ENCODE results near the gene SUPT4H1.

The SUPT4H1 gene

DNA sequence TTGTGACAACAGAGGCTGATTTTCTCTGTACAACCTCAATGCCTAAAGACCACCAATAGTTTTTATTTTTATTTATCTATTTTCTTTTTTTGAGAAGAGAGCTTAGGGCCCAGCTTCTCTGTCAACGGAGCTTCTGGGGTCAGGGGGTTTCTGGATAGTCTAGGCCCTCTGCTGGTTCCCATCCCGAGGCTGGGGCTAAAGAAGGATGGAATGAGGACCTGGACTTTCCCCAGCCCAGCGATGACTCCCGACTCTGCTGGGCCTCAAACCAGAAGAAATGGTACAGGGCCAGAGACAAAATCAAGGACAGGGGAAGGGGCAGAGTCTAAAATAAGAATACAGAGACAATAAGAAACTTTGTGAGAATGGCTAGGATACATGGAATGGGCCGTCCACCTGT, 17.7 kb downstream of the SUPT4H1 start:
- Mint-ChIP-seq H3K27me3 (no peaks in the 10 kb centered on the region), H3K27ac (peak overlapping the region; percentile 98), H3K4me3 (peak overlapping the region; percentile 99), H3K36me3 (peaks cover 12% of the 10 kb centered on the region), H3K4me1 (ENCODE audit: low read depth) (peaks cover 42% of the 10 kb centered on the region), H3K9me3 (ENCODE audit: low read depth) (no peaks in the 10 kb centered on the region)

DNA sequence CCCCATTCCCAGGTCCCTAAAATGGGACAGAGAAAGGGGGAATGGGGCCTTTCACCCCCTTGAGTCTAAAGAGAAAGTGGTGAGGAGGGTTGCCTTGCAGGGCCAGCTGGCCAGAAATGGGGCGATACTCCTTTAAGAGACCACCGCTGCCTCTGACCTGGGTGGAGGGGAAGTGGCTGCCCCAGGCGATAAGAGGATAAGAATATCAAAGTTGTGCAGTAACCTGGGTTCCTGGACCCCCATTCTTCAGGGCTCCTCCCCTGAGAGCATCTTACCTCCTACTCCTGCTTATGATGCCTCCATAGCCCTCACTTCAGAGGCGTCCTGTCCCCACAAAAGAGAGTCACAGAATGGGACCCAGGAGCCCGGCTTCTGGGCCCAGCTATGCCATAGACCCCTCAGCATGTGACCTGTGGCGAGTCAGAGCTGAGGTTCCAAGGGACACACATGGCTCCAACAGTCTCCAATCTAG, 18.2 kb downstream of the SUPT4H1 start:
- H3K4me3 Mint-ChIP-seq: peak overlapping the region; percentile 99
- H3K27ac Mint-ChIP-seq: peak overlapping the region; percentile 98
- H3K36me3 Mint-ChIP-seq: peaks cover 12% of the 10 kb centered on the region
- H3K9me3 Mint-ChIP-seq (ENCODE audit: low read depth): no peaks in the 10 kb centered on the region
- H3K27me3 Mint-ChIP-seq: no peaks in the 10 kb centered on the region
- peaks cover 46% of the 10 kb centered on the region for H3K4me1 Mint-ChIP-seq (ENCODE audit: low read depth)

DNA sequence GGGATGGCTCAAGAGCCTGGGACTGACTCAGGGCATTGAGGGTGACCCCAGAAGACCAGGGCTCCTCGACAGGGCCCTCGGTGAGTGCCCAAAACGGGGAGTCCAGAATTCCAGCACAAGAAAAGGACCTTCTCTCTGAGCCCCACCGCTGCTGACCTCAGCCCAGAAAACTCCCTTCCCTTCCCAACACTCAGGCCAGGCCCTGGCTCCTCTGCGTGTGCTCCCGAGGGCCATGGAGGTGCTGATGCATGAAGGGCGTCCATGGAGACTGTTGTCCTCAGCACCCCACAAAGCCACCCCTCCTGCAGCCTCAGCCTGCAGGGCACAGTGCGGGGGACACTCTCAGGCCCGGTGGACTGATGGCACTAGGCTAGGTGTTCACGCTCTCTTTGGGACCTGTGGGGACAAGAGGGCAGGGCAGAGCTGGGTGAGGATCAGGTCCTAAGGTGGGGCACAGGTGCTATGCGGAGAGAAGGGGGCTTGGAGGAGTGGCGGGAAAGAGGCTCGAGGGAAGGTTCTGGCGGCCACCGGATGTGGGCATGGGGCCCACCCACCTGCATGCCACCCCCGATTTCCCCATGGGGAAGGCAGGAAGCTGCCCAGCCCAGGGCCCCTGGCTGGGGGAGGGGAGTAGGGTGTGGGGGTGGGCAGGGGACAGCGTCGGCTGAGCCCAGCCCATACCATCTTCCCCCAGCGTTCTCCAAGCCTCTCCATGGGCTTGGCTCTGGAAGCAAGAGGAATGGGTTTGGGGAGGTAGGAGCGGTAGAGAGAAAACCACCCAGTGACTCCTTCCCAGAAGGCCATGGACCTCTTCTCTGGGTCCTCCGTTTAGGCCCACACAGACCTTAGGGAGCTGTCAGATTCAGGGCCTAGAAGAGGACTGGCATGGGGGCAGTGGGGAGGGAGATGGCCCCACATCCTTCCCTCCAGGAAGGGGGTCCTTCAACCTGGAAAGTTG, 18.9 kb downstream of the SUPT4H1 start:
- peaks cover 12% of the 10 kb centered on the region for H3K36me3 Mint-ChIP-seq
- H3K4me3 Mint-ChIP-seq: peak overlapping the region; percentile 99
- no peaks in the 10 kb centered on the region for H3K9me3 Mint-ChIP-seq (ENCODE audit: low read depth)
- H3K27ac Mint-ChIP-seq: peak overlapping the region; percentile 98
- H3K27me3 Mint-ChIP-seq: no peaks in the 10 kb centered on the region
- peaks cover 47% of the 10 kb centered on the region for H3K4me1 Mint-ChIP-seq (ENCODE audit: low read depth)

DNA sequence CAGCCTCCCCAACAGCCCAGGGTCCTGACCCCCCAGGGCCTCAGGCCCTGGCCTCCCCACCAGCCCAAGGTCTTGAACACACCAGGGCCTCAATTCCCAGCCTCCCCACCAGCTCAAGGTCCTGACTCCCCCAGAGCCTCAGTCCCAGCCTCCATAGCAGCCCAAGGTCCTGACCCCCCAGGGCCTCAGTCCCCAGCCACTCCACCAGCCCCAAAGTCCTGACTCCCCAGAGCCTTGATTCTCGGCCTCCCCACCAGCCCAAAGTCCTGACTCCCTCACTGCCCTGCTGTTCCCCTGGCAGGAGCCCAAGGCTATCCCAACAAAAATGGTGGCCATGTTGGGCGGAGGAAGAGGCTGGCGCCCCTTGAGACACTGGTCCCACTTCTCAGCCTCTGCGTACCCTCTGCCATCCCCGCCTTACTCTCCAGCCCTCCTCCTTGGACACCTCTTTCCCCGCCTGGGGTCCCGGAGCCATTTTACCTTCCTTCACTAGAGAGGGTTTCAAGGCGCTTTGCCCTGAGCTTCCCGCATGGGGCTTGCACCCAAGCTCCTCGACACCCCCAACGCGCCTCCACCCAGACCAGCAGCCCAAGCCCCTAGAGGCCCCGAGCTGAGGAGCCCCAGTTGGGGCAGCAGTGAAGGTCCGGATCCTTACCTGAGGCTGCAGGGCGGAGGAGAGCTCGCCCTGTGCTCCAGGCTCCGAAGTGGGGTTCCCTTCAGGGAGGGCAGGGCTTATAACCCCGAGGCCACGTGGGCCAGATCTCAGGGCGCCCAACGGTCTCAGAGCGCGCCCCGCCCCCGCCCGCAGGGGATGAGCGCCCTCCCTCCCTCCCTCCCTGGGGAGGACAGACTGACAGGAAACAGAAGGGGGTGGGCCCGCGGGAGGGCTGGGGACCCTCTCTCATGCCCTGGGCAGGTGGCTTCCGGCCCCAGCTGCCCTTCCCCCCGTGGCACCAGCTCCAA, 19.9 kb downstream of the SUPT4H1 start:
- H3K36me3 Mint-ChIP-seq: peaks cover 12% of the 10 kb centered on the region

DNA sequence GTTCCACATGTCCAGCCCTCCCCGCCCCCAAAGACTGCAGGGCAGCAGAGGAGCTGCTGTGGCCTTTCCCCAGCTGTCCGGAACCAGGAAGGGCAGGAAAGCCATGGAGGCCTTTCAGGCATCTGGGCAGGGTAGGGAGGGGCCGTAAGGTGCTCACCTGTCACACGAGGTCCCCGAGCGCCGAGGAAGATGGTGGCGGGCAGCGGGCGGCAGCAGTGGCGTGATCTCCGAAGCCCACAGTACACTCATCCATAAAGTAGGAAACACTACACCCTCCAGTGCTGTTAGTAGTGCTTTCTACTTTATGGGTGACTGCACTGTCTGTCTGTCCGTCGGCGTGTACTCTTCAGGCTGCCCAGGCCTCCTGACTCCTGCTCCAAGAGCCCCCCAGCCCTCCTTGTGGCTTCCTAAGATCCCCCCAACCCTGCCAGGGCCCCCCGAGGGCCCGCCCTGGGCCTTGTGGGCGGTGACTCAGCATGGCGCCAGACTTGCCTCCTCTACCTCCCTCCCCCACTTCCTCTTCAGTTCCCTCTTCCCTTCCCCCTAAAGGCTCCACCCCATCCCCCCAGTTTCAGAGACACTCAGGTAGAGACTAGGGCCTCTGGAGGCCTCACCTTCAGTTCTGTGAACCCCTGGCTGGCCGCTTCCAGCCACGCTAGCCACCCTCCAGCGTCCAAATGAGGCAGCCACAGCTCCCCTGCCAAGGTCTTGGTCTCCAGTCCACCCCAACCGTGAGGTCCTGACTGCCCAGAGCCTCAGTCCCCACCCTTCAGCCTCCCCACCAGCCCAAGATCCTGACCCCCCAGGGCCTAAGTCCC, 20.8 kb downstream of the SUPT4H1 start:
- peak overlapping the region; percentile 99 for H3K4me3 Mint-ChIP-seq
- H3K27me3 Mint-ChIP-seq: no peaks in the 10 kb centered on the region
- H3K9me3 Mint-ChIP-seq (ENCODE audit: low read depth): no peaks in the 10 kb centered on the region
- H3K27ac Mint-ChIP-seq: peak overlapping the region; percentile 100
- peaks cover 12% of the 10 kb centered on the region for H3K36me3 Mint-ChIP-seq
- H3K4me1 Mint-ChIP-seq (ENCODE audit: low read depth): peaks cover 49% of the 10 kb centered on the region

More for the DNA sequence above, 19.9 kb downstream of the SUPT4H1 start:
- Mint-ChIP-seq H3K27ac (peak overlapping the region; percentile 100), H3K4me1 (ENCODE audit: low read depth) (peaks cover 50% of the 10 kb centered on the region), H3K4me3 (peak overlapping the region; percentile 99), H3K9me3 (ENCODE audit: low read depth) (no peaks in the 10 kb centered on the region), H3K27me3 (no peaks in the 10 kb centered on the region)

GRCh38 chr17:58330538-58330996, 21.4 kb downstream of the SUPT4H1 start:
- Mint-ChIP-seq H3K9me3 (ENCODE audit: low read depth) (no peaks in the 10 kb centered on the region), H3K4me3 (peak overlapping the region; percentile 99), H3K4me1 (ENCODE audit: low read depth) (peaks cover 48% of the 10 kb centered on the region), H3K36me3 (peaks cover 12% of the 10 kb centered on the region), H3K27ac (peak overlapping the region; percentile 100), H3K27me3 (no peaks in the 10 kb centered on the region)

DNA sequence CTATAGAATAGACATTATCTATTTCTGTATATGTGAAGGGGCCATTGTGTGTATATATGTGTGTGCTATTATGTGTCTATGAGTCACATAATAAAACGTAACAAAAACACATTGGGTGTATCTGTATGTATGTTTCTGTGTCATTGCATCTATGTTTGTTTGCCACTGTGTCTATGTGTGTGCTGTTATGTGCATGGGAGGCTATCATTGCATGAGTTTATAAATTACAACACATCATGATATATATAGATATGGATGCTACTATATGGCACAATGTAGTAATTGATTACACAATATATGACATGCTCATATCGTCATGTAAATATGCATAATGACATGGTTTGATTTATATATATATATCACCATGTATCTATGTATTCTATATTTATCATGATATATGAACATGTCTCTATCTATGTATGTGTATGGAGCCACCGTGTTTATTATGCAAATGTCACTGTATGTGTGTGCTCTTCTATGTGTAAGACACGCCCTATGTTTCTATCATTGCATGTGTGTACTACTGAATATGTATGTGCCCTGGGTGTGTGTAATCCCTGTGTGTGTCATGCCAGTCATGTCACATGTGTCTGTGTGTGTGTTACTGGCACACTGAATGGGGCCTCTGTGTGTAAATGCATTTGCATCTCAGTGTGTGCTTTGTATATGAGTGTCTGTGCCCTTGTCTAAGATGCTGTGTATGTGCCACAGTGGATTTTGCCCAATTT, 22.0 kb downstream of the SUPT4H1 start:
- Mint-ChIP-seq H3K9me3 (ENCODE audit: low read depth) (no peaks in the 10 kb centered on the region), H3K4me3 (peak overlapping the region; percentile 99), H3K27ac (peak overlapping the region; percentile 100), H3K27me3 (no peaks in the 10 kb centered on the region), H3K36me3 (peaks cover 12% of the 10 kb centered on the region), H3K4me1 (ENCODE audit: low read depth) (peaks cover 48% of the 10 kb centered on the region)

DNA sequence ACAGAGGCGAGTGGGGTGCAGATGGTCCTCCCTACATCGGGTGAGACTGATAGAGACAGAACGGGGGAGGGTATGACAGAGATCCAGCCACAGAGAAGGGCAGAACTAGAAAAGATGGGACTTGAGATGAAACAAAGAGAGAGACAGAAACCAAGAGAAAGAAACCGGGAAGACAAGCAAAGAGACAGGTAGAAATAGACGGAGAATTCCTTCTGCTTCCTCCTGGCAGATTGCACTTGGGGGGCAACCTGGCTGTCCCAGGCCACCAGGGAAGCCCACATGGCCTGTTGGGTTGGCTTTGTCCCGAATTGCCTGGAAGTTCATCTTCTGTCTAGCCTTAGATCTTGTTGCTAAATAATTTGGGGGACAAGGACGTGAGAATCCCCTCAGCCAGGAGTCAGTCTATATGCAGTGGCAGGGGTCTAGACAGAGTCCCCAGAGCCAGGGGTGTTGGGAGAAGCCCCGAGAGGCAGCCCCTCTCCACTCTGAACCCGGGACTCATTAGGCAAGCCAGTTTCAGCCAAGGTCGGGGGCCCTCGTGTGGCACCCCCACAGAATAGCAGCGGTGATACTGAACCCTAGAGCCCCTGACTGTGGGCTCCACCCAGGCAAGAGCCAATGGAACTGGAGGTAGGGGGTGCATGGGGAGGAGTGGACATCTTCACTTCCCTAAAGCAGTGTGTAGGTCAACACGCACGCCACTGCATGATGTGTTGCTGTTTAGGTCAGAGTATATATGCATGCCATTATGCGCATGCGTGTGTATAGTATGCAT, 22.8 kb downstream of the SUPT4H1 start:
- peak overlapping the region; percentile 87 for H3K27ac Mint-ChIP-seq
- H3K4me3 Mint-ChIP-seq: peak overlapping the region; percentile 99
- peaks cover 43% of the 10 kb centered on the region for H3K4me1 Mint-ChIP-seq (ENCODE audit: low read depth)
- H3K27me3 Mint-ChIP-seq: no peaks in the 10 kb centered on the region
- H3K36me3 Mint-ChIP-seq: peaks cover 12% of the 10 kb centered on the region
- no peaks in the 10 kb centered on the region for H3K9me3 Mint-ChIP-seq (ENCODE audit: low read depth)

DNA sequence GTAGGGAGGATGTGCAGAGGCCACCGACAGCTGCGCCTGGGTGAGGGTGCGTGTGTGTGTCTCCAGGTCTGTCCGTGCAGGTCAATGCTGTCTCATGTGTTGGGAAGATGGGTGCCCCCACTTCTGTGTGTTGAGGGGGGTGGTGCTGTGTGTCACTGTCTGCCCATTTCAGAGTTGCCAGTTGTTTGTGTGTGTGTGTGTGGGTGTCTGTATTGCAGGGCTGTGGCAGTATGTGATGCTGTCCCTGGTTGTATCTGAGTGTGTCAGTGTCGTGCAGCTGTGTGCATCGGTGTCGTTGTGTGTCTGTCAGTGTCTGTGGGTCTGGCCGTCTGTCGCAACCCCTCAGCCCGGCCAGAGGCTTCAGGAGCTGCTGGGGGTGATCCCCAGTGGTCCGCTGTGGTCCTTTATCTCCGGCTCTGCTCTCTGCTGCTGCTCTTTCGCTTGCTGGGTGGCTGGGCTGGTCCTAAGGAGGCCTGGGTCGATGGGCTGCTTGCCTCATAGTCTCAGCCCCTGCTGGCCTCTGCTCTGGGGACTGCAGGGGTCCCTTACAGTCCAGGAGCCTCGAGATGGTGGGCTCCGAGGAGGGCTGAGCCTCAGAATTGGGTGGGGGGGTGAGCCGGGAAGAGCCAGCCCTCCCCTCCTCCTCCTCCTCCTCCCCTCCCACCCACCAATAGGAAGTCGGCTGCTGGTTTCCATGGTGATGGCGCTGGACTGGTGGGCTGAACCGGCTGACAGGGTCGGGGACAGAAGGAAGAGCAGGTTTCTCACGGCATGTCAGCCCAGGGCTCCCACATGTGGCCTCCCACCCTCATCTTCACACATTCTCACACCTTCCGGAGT, 23.6 kb downstream of the SUPT4H1 start, which contains the start of gene TSPOAP1:
TSPOAP1 (minus strand) TSS at position 601 of the 840 bp plus-strand sequence. CDS start 875 bp downstream, outside the sequence.
- Mint-ChIP-seq H3K36me3 (peaks cover 12% of the 10 kb centered on the region), H3K27me3 (no peaks in the 10 kb centered on the region), H3K27ac (peak within 1 kb of the TSS; percentile 87), H3K9me3 (ENCODE audit: low read depth) (no peaks in the 10 kb centered on the region), H3K4me1 (ENCODE audit: low read depth) (peaks cover 41% of the 10 kb centered on the region), H3K4me3 (peak within 1 kb of the TSS; percentile 99)

DNA sequence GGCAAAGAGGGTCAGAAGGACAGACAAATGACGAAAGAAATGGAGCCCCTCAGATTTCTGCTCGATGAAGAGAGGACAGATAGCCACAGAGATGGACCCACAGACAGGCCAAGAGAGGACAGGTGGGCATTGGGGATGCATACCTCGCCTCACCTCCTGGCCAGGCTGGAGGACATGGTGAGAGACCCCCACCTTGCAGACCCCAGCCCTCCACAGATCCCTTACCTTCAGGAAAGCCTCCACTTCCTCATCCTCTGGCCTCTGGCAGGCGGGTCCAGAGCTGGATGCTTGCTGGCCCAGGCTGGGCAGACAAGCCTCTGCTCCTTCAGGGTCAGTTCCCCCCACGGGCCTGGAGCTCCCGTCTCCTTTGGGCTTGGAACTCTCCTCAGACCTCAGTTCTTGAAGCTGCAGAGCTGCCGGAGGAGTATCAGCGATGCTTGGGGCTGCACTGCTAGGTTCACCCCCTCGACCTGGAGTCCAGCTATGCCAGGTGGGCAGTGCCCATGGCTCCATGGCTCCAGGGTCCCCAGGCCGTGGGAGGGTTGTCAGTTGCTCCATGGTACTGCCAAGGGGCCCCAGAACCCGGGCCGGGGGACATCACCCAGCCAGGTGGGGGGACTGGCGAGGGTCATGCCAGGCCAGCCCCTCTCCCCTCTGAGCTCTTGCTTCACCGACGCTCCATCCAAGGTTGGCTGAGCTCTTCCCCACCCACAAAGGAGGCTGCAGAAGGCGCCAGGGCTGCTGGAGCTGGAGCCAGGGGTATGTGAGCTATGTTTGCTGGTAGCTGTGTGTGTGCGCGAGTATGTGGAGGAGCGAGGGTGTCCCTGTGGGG, 24.4 kb downstream of the SUPT4H1 start:
- Mint-ChIP-seq H3K4me1 (ENCODE audit: low read depth) (peaks cover 41% of the 10 kb centered on the region), H3K9me3 (ENCODE audit: low read depth) (no peaks in the 10 kb centered on the region), H3K4me3 (peak overlapping the region; percentile 99), H3K27ac (peak overlapping the region; percentile 87), H3K27me3 (no peaks in the 10 kb centered on the region), H3K36me3 (peaks cover 12% of the 10 kb centered on the region)

DNA sequence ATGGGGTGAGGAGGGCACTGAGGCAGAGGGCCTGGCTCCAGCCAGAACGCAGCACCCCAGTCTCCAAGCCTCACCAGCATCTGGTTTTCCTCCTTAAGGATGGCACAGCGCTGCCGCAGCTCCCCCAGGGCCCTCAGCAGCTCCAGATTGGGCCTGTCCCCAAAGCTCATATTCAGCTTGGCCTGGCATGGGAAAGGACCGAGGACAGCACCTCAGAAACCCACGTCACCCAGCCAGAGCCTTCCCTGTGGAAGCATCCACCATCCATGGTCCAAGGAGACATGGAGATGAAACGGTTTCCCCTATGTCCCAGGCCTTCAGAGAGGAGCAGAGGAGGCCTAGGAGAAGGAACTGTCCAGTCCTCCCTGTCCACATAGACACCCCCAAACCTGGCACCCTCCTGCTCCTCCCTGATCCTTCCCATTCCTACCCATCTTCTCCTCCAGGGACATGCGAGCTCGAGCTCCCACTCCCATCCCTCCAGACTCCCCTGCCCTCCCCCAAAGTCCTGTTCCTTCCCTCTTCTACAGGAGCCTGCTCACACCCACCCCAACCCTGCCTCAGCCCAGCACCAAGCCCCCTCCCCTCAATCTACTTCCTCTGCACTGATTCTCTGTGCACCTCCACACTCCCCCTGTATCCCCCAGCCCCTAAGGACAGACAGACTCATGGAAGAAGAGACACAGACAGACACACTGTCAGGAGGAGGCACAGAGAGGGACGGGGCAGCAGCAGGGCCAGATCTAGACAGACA, 25.2 kb downstream of the SUPT4H1 start:
- peak overlapping the region; percentile 85 for H3K4me3 Mint-ChIP-seq
- peaks cover 10% of the 10 kb centered on the region for H3K36me3 Mint-ChIP-seq
- peak overlapping the region; percentile 84 for H3K27ac Mint-ChIP-seq
- H3K27me3 Mint-ChIP-seq: no peaks in the 10 kb centered on the region
- no peaks in the 10 kb centered on the region for H3K9me3 Mint-ChIP-seq (ENCODE audit: low read depth)
- peaks cover 41% of the 10 kb centered on the region for H3K4me1 Mint-ChIP-seq (ENCODE audit: low read depth)

All from activated naive CD8-positive, alpha-beta T cell (primary cell).